GM23338 (cell line): ENCODE data around the gene SPIRE1. TPM values are rescaled to one million over a fixed set of nuclear protein-coding genes. Genes with fewer than 3 reads are reported as not detected.
"Not testable (repeated sequence)": the region's sequence is repeated elsewhere in the genome, so short reads cannot be mapped to it uniquely, and the experiment has no call there.

Experiments
- ATAC-seq: fragments of 200-7000 bp; cut with Tn5 transposase; 3 replicates; pipeline ENCODE4 v1.9.1; 2020
- DNase-seq: peaks from one replicate; pipeline ENCODE4 v3.0.0-alpha.2; 2015; ENCODE audit warnings: low spot score
- H2AFZ ChIP-seq: fragments of 200-600 bp; sonication (generic); 2 replicates; pipeline ENCODE4 v1.8.0; 2016; ENCODE audit warnings: antibody characterized with exemption, mild to moderate bottlenecking, moderate library complexity
- H3F3A ChIP-seq: fragments of 200-600 bp; sonication (generic); replicated peaks from 2 replicates; pipeline ENCODE4 v1.8.0; 2017; ENCODE audit warnings: antibody characterized with exemption, mixed run types, low read depth
- H3K27ac ChIP-seq: fragments of 200-600 bp; sonication (generic); 2 replicates; pipeline ENCODE4 v1.6.1; 2016; ENCODE audit warnings: low read depth
- H3K27me3 ChIP-seq: fragments of 200-600 bp; sonication (generic); 2 replicates; pipeline ENCODE4 v1.8.0; 2016; ENCODE audit warnings: mild to moderate bottlenecking, mixed run types, moderate library complexity; ENCODE audit not compliant: insufficient read depth
- H3K36me3 ChIP-seq: fragments of 200-600 bp; sonication (generic); 2 replicates; pipeline ENCODE4 v1.8.0; 2016; ENCODE audit warnings: mild to moderate bottlenecking; ENCODE audit not compliant: insufficient read depth
- H3K4me1 ChIP-seq: fragments of 200-600 bp; sonication (generic); 2 replicates; pipeline ENCODE4 v1.8.0; 2016; ENCODE audit warnings: mild to moderate bottlenecking, moderate library complexity; ENCODE audit not compliant: insufficient read depth
- H3K4me2 ChIP-seq: fragments of 200-600 bp; sonication (generic); 2 replicates; pipeline ENCODE4 v1.7.1; 2017; ENCODE audit warnings: mixed run types
- H3K4me3 ChIP-seq: fragments of 200-600 bp; sonication (generic); 2 replicates; pipeline ENCODE4 v1.6.1; 2016; ENCODE audit warnings: mixed run types
- H3K79me2 ChIP-seq: fragments of 200-600 bp; sonication (generic); replicated peaks from 2 replicates; pipeline ENCODE4 v1.8.0; 2017; ENCODE audit warnings: mild to moderate bottlenecking; ENCODE audit not compliant: insufficient read depth
- H3K9me2 ChIP-seq: fragments of 200-600 bp; sonication (generic); 2 replicates; pipeline ENCODE4 v1.8.0; 2017; ENCODE audit not compliant: insufficient read depth
- H4K20me1 ChIP-seq: fragments of 200-600 bp; sonication (generic); replicated peaks from 2 replicates; pipeline ENCODE4 v1.8.0; 2017; ENCODE audit warnings: mild to moderate bottlenecking; ENCODE audit not compliant: insufficient read depth
- H3K27ac Mint-ChIP-seq: 2 replicates; pipeline ENCODE4 v1.8.0; 2020; ENCODE audit warnings: inconsistent platforms, mild to moderate bottlenecking, moderate library complexity, mixed read lengths
- H3K27me3 Mint-ChIP-seq: 3 replicates; pipeline ENCODE4 v1.8.0; 2022; ENCODE audit warnings: low read depth, mild to moderate bottlenecking, moderate library complexity, mixed read lengths, inconsistent platforms; ENCODE audit not compliant: insufficient read depth, poor library complexity
- H3K36me3 Mint-ChIP-seq: 3 replicates; pipeline ENCODE4 v1.8.0; 2021; ENCODE audit warnings: low read depth, mild to moderate bottlenecking, inconsistent platforms, moderate library complexity, mixed read lengths
- H3K4me1 Mint-ChIP-seq: 3 replicates; pipeline ENCODE4 v1.8.0; 2020; ENCODE audit warnings: mild to moderate bottlenecking, inconsistent platforms, mixed read lengths
- H3K4me3 Mint-ChIP-seq: 3 replicates; pipeline ENCODE4 v1.8.0; 2021; ENCODE audit warnings: moderate library complexity, mild to moderate bottlenecking, inconsistent platforms, mixed read lengths
- H3K9me3 Mint-ChIP-seq: 3 replicates; pipeline ENCODE4 v1.8.0; 2020; ENCODE audit warnings: moderate library complexity, mild to moderate bottlenecking, inconsistent platforms, mixed read lengths
- CREB1 ChIP-seq: fragments of 250-450 bp; sonication (Bioruptor Pico); IDR thresholded peaks from 2 replicates; pipeline ENCODE4 v1.5.0; 2020; ENCODE audit warnings: low read depth, mild to moderate bottlenecking, moderate library complexity
- EZH2 ChIP-seq: fragments of 200-600 bp; sonication (generic); IDR thresholded peaks from one replicate; pipeline ENCODE4 v1.8.0; 2017; ENCODE audit warnings: antibody characterized with exemption, mild to moderate bottlenecking, low read depth; ENCODE audit not compliant: unreplicated experiment
- EZH2phosphoT487 ChIP-seq: fragments of 200-600 bp; sonication (generic); IDR thresholded peaks from one replicate; pipeline ENCODE4 v1.8.1; 2018; ENCODE audit warnings: antibody characterized with exemption; ENCODE audit not compliant: unreplicated experiment
- JUNB ChIP-seq: IDR thresholded peaks from one replicate; pipeline ENCODE4 v1.6.1; 2016; ENCODE audit warnings: antibody characterized with exemption; ENCODE audit not compliant: unreplicated experiment
- NANOG ChIP-seq: IDR thresholded peaks from 2 replicates; pipeline ENCODE4 v1.6.1; 2016; ENCODE audit warnings: antibody characterized with exemption, borderline replicate concordance
- POLR2AphosphoS5 ChIP-seq: IDR thresholded peaks from 2 replicates; pipeline ENCODE4 v1.6.1; 2016; ENCODE audit warnings: antibody characterized with exemption, low read depth
- STAT1 ChIP-seq: IDR thresholded peaks from one replicate; pipeline ENCODE4 v1.6.1; 2016; ENCODE audit warnings: antibody characterized with exemption; ENCODE audit not compliant: unreplicated experiment
- ZNF331 ChIP-seq: fragments of 250-450 bp; sonication (Bioruptor Pico); IDR thresholded peaks from 2 replicates; pipeline ENCODE4 v1.5.0; 2020; ENCODE audit warnings: low read depth, mild to moderate bottlenecking, moderate library complexity
- polyA plus RNA-seq: library from polyadenylated mRNA; unstranded; fragments of >200 nt; fragmentation: Nextera tagmentation; extraction: Ambion mirVana; gene quantifications from 2 replicates; pipeline ENCODE4 v1.2.1, GENCODE V29; 2016
- total RNA-seq: library from RNA; depleted of rRNA; stranded (reverse); fragments of >200 nt; shearing (Covaris generic); gene quantifications from 2 replicates; pipeline ENCODE4 v1.2.3, GENCODE V29; 2014
- TF ChIP-seq, protein P1 (sequence below), 2 experiments: fragments of 200-600 bp in 1 of 2; sonication (generic) in 1 of 2; conservative IDR thresholded peaks; 2 replicates each; pipeline versions ENCODE4 v1.5.1 to v1.6.1; 2016 to 2017; ENCODE audit warnings: antibody characterized with exemption in 2 of 2, low read depth in 2 of 2, mild to moderate bottlenecking in 2 of 2, moderate library complexity in 1 of 2
- TF ChIP-seq, protein P2 (sequence below): IDR thresholded peaks from one replicate; pipeline ENCODE4 v1.6.1; 2018; ENCODE audit warnings: antibody characterized with exemption; ENCODE audit not compliant: unreplicated experiment
- TF ChIP-seq, protein P3 (sequence below): IDR thresholded peaks from 2 replicates; pipeline ENCODE4 v1.6.1; 2016; ENCODE audit warnings: antibody characterized with exemption

Gene SPIRE1
- total and polyA plus RNA-seq, 2 experiments from 2014 or later, result 2.9 to 15.5 TPM

DNA sequence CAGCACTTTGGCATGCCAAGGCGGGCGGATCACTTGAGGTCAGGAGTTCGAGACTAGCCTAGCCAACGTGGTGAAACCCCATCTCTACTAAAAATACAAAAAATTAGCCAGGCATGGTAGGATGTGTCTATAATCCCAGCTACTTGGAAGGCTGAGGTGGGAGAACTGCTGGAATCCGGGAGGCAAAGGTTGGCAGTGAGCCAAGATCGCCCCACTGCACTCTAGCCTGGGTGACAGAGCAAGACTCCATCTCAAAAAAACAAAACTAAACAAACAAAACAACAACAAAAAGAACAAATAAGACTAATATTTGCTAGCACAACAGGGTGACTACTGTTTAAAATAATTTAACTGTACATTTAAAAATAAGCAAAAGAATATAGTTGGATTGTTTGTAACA is 97.3 kb downstream of the SPIRE1 start:
- not testable (repeated sequence) for H3K27me3 ChIP-seq, H3K9me2 ChIP-seq, H2AFZ ChIP-seq, H3F3A ChIP-seq, H3K36me3 ChIP-seq, H3K27me3 Mint-ChIP-seq, H3K27ac ChIP-seq, H3K4me1 Mint-ChIP-seq, H3K4me3 Mint-ChIP-seq, ATAC-seq, H3K27ac Mint-ChIP-seq, H4K20me1 ChIP-seq, H3K4me2 ChIP-seq, DNase-seq, H3K4me1 ChIP-seq, H3K79me2 ChIP-seq, H3K4me3 ChIP-seq
- Mint-ChIP-seq H3K36me3 (peaks cover 37% of the 10 kb centered on the region), H3K9me3 (peaks cover 49% of the 10 kb centered on the region)

DNA sequence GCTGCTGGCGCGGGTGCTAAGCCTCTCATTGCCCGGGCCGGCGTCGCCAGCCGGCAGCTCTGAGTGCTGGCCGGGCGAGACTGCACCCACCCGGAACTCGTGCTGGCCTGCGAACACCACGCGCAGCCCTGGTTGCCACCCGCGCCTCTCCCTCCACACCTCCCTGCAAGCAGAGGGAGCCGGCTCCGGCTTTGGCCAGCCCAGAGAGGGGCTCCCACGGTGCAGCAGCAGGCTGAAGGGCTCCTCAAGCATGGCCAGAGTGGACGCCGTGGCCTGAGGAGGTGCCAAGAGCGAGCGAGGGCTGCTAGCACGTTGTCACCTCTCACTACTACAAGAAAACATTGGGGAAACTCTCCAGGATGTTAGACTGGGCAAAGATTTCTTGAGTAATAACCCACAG is 98.6 kb downstream of the SPIRE1 start:
- H3K9me3 Mint-ChIP-seq, result peaks cover 62% of the 10 kb centered on the region

More for the DNA sequence above, 98.6 kb downstream of the SPIRE1 start:
- Mint-ChIP-seq H3K27me3 (peaks cover 4% of the 10 kb centered on the region), H3K4me3 (no peak overlapping the region), H3K36me3 (peaks cover 50% of the 10 kb centered on the region), H3K27ac (no peak overlapping the region), H3K4me1 (peaks cover 3% of the 10 kb centered on the region; the same call in 2 of the 3 replicates)
- Histone ChIP-seq H3F3A (no peaks in the 10 kb centered on the region), H3K27me3 (no peaks in the 10 kb centered on the region), H3K27ac (no peak overlapping the region), H3K36me3 (peaks cover 15% of the 10 kb centered on the region; the same call in 1 of the 2 replicates), H3K9me2 (no peaks in the 10 kb centered on the region), H3K4me2 (no peak overlapping the region), H3K4me3 (no peak overlapping the region), H4K20me1 (no peaks in the 10 kb centered on the region), H3K4me1 (no peaks in the 10 kb centered on the region), H3K79me2 (peaks cover 7% of the 10 kb centered on the region; the same call in 1 of the 2 replicates), H2AFZ (no peak overlapping the region)
- ATAC-seq (no peak), DNase-seq (no peak)
- TF ChIP-seq POLR2AphosphoS5 (no peak), CREB1 (CRISPR knock-in tag) (no peak), STAT1 (no peak), ZNF331 (CRISPR knock-in tag) (no peak), JUNB (no peak), NANOG (no peak), EZH2 (no peak), EZH2phosphoT487 (no peak)
- TF ChIP-seq, protein P1, sequence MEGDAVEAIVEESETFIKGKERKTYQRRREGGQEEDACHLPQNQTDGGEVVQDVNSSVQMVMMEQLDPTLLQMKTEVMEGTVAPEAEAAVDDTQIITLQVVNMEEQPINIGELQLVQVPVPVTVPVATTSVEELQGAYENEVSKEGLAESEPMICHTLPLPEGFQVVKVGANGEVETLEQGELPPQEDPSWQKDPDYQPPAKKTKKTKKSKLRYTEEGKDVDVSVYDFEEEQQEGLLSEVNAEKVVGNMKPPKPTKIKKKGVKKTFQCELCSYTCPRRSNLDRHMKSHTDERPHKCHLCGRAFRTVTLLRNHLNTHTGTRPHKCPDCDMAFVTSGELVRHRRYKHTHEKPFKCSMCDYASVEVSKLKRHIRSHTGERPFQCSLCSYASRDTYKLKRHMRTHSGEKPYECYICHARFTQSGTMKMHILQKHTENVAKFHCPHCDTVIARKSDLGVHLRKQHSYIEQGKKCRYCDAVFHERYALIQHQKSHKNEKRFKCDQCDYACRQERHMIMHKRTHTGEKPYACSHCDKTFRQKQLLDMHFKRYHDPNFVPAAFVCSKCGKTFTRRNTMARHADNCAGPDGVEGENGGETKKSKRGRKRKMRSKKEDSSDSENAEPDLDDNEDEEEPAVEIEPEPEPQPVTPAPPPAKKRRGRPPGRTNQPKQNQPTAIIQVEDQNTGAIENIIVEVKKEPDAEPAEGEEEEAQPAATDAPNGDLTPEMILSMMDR (conservative IDR thresholded peaks at IDR 0.05; ENCODE audit: low read depth in 2 of 2), result no peak
- TF ChIP-seq, protein P2, sequence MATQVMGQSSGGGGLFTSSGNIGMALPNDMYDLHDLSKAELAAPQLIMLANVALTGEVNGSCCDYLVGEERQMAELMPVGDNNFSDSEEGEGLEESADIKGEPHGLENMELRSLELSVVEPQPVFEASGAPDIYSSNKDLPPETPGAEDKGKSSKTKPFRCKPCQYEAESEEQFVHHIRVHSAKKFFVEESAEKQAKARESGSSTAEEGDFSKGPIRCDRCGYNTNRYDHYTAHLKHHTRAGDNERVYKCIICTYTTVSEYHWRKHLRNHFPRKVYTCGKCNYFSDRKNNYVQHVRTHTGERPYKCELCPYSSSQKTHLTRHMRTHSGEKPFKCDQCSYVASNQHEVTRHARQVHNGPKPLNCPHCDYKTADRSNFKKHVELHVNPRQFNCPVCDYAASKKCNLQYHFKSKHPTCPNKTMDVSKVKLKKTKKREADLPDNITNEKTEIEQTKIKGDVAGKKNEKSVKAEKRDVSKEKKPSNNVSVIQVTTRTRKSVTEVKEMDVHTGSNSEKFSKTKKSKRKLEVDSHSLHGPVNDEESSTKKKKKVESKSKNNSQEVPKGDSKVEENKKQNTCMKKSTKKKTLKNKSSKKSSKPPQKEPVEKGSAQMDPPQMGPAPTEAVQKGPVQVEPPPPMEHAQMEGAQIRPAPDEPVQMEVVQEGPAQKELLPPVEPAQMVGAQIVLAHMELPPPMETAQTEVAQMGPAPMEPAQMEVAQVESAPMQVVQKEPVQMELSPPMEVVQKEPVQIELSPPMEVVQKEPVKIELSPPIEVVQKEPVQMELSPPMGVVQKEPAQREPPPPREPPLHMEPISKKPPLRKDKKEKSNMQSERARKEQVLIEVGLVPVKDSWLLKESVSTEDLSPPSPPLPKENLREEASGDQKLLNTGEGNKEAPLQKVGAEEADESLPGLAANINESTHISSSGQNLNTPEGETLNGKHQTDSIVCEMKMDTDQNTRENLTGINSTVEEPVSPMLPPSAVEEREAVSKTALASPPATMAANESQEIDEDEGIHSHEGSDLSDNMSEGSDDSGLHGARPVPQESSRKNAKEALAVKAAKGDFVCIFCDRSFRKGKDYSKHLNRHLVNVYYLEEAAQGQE, result no peak
- TF ChIP-seq, protein P3, sequence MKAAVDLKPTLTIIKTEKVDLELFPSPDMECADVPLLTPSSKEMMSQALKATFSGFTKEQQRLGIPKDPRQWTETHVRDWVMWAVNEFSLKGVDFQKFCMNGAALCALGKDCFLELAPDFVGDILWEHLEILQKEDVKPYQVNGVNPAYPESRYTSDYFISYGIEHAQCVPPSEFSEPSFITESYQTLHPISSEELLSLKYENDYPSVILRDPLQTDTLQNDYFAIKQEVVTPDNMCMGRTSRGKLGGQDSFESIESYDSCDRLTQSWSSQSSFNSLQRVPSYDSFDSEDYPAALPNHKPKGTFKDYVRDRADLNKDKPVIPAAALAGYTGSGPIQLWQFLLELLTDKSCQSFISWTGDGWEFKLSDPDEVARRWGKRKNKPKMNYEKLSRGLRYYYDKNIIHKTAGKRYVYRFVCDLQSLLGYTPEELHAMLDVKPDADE, result no peak
